GM18517 (cell line): Measurements from ENCODE around the gene TMOD1.
A peak's percentile ranks its signal among the peaks of the same experiment; 100 is the strongest.
"Not testable (repeated sequence)": the region's sequence is repeated elsewhere in the genome, so short reads cannot be mapped to it uniquely, and the experiment has no call there.

Experiments used
- ATAC-seq: cut with Tn5 transposase; IDR thresholded peaks from one replicate; pipeline ENCODE4 v1.9.1; 2021; ENCODE audit warnings: mild to moderate bottlenecking, moderate library complexity; ENCODE audit not compliant: unreplicated experiment

TMOD1 gene

GRCh38 chr9:97591535-97591934 lies 90.1 kb downstream of the TMOD1 start:
- ATAC-seq: no peak

GRCh38 chr9:97592126-97592525 lies 90.7 kb downstream of the TMOD1 start:
- ATAC-seq: no peak

- ATAC-seq: no peak
Measured at GRCh38 chr9:97593960-97594359, 92.5 kb downstream of the TMOD1 start.

GRCh38 chr9:97594381-97594921 lies 93.0 kb downstream of the TMOD1 start:
- no peak for ATAC-seq

GRCh38 chr9:97596906-97597305 lies 95.4 kb downstream of the TMOD1 start:
- ATAC-seq: no peak

- ATAC-seq: peak; percentile 93
Measured at GRCh38 chr9:97598461-97599288, 97.2 kb downstream of the TMOD1 start.

- no peak for ATAC-seq
Measured at GRCh38 chr9:97599314-97599846, 97.9 kb downstream of the TMOD1 start.

- no peak for ATAC-seq
Measured at GRCh38 chr9:97600531-97601227, 99.2 kb downstream of the TMOD1 start.

GRCh38 chr9:97601228-97601898 lies 99.9 kb downstream of the TMOD1 start:
- ATAC-seq: no peak

- ATAC-seq: no peak
Measured at GRCh38 chr9:97602430-97602829, 101.0 kb downstream of the TMOD1 start.

- ATAC-seq: no peak
Measured at GRCh38 chr9:97604901-97605645, 103.6 kb downstream of the TMOD1 start.

- ATAC-seq: no peak
Measured at GRCh38 chr9:97615439-97616072, 114.1 kb downstream of the TMOD1 start.

GRCh38 chr9:97617939-97618416 lies 116.5 kb downstream of the TMOD1 start:
- ATAC-seq: no peak

GRCh38 chr9:97620063-97620462 lies 118.6 kb downstream of the TMOD1 start:
- not testable (repeated sequence) for ATAC-seq

GRCh38 chr9:97622483-97622882 lies 121.0 kb downstream of the TMOD1 start:
- not testable (repeated sequence) for ATAC-seq

GRCh38 chr9:97623946-97624345 lies 122.5 kb downstream of the TMOD1 start:
- no peak for ATAC-seq

GRCh38 chr9:97625620-97626019 lies 124.2 kb downstream of the TMOD1 start:
- no peak for ATAC-seq

GRCh38 chr9:97627624-97628023 lies 126.2 kb downstream of the TMOD1 start:
- no peak for ATAC-seq

- no peak for ATAC-seq
Measured at GRCh38 chr9:97628668-97629067, 127.2 kb downstream of the TMOD1 start.

GRCh38 chr9:97629156-97629555 lies 127.7 kb downstream of the TMOD1 start:
- ATAC-seq: no peak
